GM19455 (cell line): Measurements from ENCODE around the gene ZFP92.

ENCODE experiments used
- ATAC-seq: cut with Tn5 transposase; IDR thresholded peaks from one replicate; pipeline ENCODE4 v1.9.1; 2021; ENCODE audit not compliant: unreplicated experiment

The ZFP92 gene

DNA sequence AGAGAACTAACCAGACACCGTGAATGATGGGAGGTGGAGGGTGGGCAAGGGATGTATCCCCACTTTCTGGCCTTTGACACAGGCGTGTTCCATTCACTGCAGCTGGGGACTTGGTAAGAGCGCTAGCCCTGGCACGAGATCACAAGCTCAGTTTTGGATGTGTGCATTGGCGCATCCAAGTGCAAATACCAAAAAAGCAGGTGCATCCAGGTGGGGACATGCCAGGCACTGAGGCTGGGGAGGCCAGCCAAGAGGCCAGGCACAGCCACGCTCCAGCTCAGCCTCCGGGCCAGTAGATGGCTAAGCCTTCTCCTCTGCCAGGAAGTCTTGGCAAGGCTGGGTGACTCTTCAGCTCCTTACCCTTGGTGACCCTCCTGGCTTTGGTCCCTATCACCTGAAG, 4.4 kb upstream of the ZFP92 start:
- ATAC-seq = no peak

DNA sequence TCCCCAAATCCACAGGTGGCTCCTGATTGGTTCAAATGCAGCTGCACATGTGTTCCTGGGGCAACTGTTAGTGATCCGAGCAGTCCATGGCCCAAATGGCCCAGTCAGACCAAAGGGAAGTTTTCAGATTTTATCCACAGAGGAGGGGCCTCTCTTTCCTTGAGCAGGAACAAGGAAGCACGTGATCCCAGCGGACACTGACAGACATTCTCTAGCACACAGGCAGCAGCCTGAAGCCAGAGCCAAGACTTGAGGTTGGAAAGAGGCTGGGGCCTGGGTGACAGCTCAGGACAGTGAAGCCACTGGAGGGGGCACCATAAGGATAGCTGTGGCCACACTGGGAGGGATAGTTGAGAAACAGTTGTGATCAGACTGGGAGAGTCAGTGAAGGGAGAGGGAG, 3.5 kb upstream of the ZFP92 start:
- ATAC-seq = no peak

DNA sequence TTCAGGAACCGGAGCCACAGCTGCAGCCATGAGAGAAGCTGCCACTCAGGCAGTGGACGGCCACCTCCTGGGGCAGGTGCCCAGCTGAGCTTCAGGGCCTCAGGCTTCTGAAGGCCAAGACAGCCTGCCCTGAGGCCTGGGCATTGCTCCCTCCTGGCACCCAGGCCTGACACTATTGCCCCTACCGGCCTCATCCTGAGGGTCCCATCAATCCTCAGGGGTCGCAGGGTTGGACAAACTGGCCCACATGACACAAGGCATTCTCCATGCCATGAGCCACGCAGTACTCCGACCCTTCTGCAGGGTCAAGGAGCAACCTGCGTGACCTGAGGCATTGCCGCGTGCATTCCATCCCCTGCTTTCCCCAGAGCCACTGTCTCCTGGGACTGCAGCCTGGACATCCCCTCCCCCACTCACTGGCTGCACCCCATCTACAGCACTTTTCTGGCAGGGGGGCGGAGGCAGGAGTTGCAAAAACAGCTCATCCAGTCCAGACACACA, 3.0 kb upstream of the ZFP92 start:
- no peak for ATAC-seq

DNA sequence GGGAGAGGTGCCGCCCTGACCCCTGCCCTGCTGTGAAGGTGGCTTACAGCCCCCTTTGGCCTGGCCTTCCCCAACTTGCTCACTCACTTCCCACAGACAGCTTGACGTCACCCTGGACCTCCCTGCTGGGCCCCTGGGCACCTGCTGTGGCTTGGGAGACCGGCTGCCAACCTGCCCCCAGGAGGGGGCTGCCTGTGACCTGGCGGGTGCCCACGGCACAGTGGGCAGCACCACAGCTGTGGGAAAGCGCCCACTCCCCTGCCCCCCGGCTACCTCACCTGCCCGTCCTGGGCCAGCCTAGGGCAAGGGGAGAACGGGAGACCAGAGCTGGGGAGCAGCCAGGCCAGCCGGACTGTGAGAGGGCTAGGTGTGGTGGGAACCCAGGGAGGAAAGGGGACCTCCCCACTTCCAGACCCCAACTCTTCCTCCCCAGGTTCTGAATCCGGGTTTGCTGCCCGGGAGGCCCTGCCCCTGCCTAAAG, 2.4 kb upstream of the ZFP92 start:
- ATAC-seq = no peak

DNA sequence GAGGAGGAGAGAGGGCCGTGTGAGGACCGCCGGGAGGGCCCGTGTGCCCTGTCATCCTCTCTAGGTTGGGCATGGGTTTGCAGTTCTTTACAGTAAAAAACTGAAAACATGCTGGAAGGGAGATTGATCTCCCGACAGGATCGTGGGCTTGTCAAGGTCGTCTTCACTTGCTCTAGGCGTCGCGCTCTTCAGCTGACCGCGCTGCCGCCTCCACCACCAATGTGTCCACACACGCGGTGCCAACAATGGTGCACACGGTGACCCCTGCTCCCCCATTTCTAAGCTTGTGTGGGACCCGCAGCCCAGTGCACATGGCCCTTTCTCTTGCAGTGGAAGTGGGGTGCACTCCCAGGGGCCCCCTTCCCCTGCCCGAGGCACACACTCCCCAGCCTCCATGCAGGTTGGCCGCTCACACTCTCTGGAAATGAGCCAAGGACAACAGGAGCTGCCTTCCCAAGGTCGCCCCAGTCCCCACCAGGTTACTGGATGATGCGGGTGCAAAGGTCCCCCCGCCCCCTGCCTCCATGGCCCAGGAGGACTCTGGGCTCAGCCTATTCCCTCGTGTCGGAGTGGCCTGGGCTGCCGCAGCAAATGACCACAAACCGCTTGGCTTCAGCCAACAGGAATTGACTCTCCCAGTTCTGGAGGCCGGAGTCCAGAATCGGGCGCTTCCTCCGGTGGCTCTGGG, 1.7 kb upstream of the ZFP92 start:
- ATAC-seq = no peak

DNA sequence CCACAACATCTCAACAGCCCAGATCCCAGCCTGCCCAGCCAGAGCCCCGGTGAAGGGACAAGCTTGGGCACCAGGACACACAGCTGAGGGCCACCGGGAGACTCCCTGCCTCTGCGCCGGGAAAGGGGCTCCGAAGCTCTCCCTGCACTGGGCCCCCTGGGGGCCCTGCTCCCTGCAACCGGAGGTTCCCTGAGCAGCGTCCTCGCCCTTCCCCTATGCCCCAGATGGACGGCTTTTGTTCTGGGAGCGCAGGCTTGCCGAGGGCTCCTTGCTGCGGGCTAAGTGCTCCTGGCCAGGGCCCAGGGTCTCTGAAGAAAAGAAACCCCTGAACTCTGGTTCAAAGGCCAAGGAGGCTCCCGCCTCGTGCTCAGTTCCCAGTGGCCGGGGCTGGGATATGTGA, 899 bp upstream of the ZFP92 start:
- no peak for ATAC-seq

DNA sequence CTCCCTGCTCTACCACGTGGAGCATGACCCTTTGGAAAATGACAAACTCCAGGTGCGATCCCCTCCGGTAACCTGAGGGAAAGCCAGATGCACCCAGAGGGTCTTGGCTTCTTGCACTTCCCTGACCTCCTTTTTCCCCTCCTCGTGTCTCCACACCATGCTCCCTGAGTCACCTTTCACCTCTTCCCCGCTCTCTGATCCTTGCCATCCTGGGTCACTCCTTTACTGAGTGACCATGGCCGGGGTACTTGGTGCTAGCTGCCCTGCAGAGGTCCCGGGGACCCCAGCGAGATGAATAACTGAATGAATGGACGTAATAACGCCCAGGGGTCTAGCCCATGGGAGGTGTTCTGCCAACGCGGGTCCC, 401 bp upstream of the ZFP92 start:
- ATAC-seq = no peak

DNA sequence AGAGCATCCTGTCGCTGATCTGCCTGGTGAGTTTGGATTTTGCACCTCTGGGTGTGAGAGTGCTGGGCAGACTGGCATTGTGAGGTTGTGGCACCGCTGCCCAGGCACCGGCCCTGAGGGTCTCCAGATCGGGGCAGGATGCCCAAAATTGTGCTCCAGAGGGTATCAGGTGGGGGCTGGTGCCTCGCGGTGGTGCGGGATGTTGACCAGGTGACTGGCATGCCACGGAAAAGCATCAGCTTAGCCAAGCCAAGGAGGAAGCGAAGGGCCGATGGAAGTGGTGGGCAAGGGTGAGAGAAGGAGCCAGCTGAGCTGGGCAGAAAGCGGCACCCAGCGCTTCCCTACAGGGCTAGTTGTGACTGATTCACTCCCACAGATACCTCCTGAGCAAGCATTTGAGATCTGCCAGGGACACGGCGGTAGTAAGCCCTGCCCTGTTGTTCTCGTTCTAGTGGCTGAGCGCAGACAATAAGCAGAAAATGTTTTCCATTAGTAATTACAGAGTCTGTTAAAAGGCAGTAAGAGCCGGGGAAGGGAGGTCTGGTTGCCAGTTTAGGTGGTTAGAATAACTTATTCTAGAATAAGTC, 809 bp downstream of the ZFP92 start:
- no peak for ATAC-seq

DNA sequence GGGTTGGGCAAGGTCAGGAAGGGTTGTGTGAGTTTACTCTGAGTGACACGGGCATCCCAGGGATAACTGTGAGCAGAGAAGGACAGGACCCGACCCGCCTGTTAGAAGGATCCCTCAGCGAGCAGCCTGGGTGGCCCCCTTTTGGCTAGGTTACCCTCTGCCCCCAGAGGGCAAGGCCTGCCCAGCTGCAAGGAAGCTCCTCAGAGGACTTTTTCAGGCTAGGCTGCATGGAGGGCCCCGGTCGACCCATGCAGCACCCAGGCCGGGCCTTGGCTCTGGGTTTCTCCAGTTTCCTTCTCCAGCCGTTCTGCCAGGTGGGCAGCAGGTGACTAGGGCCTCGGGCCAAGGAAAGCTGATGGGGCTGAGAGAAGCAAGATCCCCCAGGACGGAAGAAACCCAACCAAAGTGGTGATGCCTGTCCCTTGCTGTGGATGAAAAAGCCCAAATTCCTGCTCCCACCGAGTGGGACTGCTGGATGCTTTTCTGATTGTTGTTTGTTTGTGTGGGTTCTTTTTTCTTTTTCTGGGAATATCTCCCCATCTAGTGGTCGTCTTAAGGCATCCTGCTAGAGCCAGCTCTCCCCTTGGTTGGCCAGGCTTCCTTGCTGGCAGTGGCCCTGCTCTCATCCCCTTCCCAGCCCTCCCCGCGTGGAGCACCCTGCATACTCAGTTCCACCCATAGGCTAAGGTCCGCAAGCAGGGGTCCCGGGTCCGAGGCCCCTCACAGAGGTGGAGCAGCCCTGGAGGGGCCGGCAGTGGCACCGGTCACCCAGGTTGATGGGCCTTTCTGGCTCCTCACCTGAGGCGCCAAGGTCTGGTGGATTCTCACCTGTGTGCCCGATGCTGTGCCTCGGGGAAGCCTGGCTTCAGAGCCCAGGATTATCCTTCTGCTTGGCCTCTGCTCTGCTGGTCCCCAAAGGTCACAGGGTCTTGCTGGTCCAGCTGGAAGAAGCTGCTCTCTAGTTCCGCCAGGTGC, 1.8 kb downstream of the ZFP92 start:
- ATAC-seq = no peak

DNA sequence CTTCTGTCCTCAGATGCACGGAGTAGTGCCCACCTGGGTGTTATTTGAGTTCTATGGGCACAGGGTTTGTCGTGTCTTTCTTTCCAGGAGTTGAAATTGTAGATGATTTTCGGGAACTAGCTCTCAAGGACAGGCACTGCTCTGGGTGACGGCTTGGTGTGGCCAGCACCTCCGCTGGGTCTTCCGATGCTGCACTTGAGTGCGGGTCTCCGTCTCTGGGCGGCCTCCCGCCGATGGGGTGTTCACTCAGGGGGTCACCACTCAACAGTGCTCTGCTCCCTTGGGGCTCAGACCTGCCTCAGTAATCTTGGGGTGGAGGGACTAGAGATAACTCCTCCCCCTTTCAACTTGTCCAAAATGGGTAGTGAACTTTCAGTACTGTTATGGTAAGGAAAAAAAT, 2.5 kb downstream of the ZFP92 start:
- ATAC-seq = no peak

DNA sequence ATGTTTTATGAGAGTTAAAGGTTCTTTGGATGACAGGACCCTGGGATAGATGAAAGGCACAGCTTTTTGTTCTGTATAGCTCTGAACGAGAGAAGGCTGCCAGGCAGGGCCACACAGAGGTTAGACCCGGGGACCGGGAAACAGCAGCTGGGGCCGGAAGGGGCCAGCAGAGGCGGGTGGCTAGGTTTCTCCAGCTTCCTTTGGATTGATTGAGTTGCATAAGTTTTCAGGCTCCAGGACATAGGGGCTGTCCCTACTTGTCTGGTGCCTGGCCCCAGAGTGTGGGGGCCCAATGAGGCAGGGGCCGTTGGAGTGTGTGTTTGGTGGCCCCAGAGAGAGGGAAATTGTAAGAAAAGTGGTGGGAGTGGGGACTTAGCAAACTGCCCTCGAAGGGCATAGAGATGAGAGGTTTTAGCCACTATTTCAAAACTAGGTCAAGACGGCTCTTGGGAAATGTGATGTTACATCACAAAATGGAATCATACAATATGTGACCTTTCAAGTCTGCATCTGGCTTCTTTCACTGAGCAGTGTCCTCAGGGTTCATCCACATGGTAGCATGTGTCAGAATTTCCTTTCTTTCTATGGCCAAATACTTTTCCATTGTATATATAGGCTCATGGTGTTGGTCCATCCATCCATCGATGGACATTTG, 3.7 kb downstream of the ZFP92 start:
- no peak for ATAC-seq

DNA sequence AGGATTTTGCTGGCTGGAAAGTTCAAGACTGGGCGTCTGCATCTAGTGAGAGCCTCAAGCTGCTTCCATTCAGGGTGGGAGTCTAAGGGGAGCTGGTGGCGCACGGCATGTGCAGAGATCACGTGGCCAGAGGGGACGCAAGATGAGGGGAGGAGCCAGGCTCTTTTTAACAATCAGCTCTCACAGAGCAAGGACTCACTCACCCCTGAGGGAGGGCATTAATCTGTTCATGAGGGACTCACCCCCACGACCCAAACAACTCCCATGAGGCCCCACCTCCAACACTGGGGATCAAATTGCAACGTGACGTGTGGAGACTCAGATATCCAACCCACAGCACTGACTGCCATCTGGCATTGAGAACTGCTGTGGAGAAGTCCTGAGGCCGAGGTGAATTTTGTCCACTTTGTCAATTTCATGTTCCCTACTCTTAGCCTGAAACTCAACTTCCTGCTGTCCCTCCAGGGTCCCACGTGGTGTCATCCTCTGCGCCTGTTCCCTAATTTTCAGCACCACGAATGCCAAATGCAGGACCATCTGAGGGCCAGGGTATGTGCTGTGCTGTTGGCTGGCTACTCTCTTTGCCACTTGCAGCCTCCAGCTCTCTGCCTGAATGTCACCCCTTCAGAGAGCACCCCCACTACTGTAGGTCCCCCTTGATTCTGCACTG, 5.6 kb downstream of the ZFP92 start:
- no peak for ATAC-seq

DNA sequence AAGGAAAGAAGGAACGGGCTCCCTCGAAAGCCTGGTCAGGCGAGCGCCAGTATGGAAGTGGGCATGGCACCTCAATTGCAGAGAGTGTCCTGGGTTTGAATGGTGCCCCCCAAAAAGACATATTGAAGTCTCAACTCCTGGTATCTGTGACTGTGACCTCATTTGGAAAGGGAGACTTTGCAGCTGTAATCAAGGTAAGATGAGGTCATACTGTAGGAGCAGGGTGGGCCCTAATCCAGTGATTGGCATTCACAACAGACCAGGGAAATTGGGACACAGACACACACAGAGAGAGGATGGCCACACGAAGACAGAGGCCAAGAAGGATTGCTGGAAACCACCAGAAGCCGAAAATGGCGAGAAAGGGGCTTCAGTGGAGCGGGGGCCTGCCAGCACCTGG, 6.4 kb downstream of the ZFP92 start:
- no peak for ATAC-seq

DNA sequence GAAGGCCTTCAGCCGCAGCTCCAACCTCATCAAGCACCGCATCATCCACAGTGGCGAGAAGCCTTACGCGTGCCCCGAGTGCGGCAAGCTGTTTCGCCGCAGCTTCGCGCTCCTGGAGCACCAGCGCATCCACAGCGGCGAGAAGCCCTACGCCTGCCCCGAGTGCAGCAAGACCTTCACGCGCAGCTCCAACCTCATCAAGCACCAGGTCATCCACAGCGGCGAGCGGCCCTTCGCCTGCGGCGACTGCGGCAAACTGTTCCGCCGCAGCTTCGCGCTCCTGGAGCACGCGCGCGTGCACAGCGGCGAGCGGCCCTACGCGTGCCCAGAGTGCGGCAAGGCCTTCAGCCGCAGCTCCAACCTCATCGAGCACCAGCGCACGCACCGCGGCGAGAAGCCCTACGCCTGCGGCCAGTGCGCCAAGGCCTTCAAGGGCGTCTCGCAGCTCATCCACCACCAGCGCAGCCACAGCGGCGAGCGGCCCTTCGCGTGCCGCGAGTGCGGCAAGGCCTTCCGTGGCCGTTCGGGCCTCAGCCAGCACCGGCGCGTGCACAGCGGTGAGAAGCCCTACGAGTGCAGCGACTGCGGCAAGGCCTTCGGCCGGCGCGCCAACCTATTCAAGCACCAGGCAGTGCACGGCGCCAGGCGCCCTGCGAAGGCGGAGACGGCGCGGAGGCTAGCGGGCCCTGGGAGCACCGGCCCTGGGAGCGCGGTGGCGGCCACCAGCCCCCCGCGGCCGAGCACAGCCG, 9.8 kb downstream of the ZFP92 start:
- ATAC-seq = no peak

DNA sequence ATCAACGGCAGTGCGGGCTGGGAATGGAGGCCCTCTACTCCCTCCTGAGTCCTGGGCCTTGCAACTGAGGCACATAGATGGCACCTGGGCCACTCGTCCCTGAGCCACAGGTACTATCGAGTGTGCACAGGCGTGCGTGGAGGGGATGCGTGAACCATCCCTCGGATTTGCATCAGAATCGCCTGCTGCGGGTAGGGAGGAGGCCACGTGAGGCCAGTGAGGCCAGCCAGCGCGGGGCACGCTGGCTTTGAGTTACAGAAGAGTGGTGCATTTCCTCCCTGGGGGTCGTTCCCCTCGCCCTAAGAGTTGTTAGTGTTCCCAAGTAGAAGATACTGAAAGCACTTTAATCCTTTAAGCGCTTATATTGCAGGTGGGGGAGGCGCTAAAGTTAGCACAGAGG, 10.6 kb downstream of the ZFP92 start:
- no peak for ATAC-seq

DNA sequence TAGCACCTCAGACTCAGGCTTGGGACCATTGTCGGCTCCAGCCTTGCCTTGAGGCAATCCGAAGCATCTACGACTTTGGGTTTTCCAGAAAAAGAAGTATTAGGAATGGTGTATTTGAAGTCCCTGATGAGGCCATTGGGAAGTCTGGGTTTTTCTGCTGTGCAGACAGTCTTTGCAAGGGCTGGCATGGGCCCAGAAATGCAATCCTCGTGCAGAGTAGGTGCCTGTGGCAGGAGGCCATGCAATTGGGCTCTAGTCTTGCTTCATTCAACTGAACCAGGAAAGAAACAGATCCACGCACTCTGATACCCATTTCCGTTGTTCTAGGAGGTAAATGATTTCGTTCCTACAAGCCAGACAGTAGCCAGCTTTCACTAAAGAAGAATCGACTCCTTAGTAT, 12.4 kb downstream of the ZFP92 start:
- no peak for ATAC-seq

DNA sequence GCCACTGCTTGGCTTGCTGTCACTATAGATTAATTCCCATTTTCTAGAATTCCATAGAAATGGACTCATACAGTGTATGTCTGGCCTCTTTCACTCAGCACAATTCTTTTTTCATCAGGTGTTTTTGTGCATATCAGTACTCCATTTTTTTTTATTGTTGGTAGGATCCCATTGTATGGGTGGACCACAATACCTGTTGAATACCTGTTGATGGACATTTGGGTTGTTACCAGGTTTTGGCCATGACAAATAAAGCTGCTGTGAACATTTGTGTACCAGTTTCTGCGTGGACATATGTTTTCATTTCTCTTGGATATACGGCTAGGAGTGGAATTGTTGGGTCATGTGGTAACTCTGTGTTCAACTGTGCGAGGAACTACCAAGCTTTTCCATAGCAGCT, 14.9 kb downstream of the ZFP92 start:
- ATAC-seq = no peak

DNA sequence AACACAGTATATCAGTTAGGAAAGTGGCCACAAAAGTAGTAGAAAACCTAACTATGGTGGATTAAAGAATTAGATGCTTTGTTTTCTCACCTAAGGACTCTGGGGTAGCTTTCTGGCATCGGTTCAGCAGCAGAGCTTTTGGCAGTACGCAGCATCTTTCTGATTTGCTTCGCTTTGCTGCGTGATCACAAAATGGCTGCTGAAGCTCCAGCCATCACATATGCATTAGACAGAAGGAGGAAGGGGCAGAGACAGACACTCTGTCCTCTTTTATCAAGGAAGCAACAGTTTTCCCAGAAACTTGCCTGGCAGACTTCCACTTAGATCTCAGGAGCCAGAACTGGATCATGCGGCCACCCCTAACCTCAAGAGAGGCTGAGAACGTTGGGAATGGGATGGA, 19.5 kb downstream of the ZFP92 start:
- ATAC-seq = no peak

DNA sequence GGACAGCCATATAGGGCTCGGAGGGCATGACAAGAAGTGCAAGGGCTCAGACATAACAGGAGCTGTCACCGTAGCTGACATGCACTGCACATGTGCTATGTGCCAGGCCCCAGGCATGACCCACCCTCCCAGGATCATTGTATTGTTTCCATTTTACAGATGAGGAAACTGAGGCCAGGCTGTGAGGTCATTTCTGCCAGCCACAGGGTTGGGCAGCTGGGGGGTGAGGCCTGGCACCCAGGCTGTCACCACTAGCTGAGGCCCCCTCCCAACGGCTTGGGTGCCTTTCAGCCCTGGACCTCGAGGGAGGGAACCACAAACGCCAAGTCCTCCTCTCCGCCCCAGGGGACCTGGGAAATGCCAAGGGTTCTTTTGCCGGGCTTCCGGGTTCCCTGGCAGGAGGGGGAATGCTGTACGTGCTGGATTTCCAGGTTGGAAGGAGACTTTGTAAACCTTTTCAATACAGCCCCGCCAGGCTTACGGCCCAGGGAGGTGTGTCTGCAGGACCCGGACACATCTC, 21.9 kb downstream of the ZFP92 start:
- no peak for ATAC-seq

DNA sequence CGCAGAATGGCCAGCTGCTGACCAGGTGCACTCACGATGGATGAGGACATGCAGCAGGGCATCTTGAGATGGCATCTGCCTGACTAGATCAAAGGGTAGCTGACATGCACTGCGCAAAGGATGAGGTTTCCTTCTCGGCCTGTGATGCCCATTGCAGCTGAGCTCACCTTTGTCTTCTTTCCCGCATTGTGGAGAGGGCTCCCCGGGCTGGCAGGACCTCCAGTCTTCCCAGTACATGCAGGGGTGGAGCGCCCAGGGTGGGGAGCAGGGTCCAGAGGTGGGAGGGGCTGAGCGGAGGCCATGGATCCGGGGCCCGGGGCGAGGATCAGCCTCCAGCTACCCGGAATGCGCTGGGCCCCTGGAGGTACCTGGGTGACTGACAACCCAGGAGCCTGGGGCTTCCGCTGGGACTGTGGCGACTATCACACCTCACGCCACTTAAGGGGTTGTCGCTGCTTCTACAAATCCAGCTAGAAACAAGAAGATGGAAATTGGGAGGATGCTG, 22.6 kb downstream of the ZFP92 start:
- ATAC-seq = no peak
